ENCODE results near the gene HPSE.

HPSE gene

GRCh38 chr4:83340692-83341343 lies 6.2 kb upstream of the HPSE start:
- in situ Hi-C loops (cut with HindIII; ENCODE audit: low sequenced_read_pairs) = no loop called here
- no peak for DNase-seq (ENCODE audit: low read depth, low spot score)
- TF ChIP-seq, protein P1, sequence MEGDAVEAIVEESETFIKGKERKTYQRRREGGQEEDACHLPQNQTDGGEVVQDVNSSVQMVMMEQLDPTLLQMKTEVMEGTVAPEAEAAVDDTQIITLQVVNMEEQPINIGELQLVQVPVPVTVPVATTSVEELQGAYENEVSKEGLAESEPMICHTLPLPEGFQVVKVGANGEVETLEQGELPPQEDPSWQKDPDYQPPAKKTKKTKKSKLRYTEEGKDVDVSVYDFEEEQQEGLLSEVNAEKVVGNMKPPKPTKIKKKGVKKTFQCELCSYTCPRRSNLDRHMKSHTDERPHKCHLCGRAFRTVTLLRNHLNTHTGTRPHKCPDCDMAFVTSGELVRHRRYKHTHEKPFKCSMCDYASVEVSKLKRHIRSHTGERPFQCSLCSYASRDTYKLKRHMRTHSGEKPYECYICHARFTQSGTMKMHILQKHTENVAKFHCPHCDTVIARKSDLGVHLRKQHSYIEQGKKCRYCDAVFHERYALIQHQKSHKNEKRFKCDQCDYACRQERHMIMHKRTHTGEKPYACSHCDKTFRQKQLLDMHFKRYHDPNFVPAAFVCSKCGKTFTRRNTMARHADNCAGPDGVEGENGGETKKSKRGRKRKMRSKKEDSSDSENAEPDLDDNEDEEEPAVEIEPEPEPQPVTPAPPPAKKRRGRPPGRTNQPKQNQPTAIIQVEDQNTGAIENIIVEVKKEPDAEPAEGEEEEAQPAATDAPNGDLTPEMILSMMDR (IDR thresholded peaks at IDR 0.05; ENCODE audit: low read depth, low read length) = no peak
- H3K4me3 ChIP-seq (ENCODE audit: low read depth, low read length) = no peak overlapping the region

DNA sequence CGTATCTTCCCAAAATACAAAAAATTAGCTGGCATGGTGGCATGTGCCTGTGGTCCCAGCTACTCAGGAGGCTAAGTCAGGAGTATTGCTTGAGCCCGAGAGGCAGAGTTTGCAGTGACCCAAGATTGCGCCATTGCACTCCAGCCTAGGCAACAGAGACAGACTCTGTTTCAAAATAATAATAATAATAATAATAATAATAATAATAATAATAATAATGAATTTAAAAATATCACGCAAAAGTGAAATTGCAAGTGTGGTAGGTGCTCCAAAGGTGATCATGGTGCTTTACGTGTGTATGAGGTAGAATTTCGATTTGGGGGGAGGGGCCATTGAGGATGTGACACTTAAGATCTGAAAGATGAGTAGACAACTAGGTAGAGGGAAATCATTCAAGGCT lies 4.9 kb upstream of the HPSE start:
- TF ChIP-seq, protein P1 (IDR thresholded peaks at IDR 0.05; ENCODE audit: low read depth, low read length) = no peak
- in situ Hi-C loops (cut with HindIII; ENCODE audit: low sequenced_read_pairs) = no loop called here
- H3K4me3 ChIP-seq (ENCODE audit: low read depth, low read length) = no peak overlapping the region
- no peak for DNase-seq (ENCODE audit: low read depth, low spot score)

DNA sequence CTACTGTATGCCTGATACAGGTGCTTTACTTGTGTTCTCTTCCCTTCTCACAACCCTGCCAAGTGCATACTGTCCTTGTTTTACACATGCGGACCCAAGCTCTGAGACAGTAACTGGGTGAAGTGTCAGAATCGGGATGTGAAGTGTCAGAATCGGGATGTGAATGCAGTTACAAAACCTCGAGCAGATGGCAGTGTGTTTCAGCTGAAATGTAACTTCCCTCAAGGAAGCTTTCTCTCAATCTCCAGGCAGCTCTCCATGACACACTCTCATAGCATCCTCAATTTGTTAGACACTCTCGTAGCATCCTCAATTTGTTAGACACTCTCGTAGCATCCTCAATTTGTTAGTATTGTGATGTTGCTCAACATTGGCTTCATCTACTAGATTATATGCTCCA lies 1.1 kb upstream of the HPSE start:
- in situ Hi-C loops (cut with HindIII; ENCODE audit: low sequenced_read_pairs) = no loop called here
- DNase-seq (ENCODE audit: low read depth, low spot score) = no peak
- TF ChIP-seq, protein P1 (IDR thresholded peaks at IDR 0.05; ENCODE audit: low read depth, low read length) = no peak
- no peak overlapping the region for H3K4me3 ChIP-seq (ENCODE audit: low read depth, low read length)

GRCh38 chr4:83331956-83332355 lies 2.7 kb downstream of the HPSE start:
- TF ChIP-seq, protein P1 (IDR thresholded peaks at IDR 0.05; ENCODE audit: low read depth, low read length) = no peak
- no peak overlapping the region for H3K4me3 ChIP-seq (ENCODE audit: low read depth, low read length)
- in situ Hi-C loops (cut with HindIII; ENCODE audit: low sequenced_read_pairs) = no loop called here
- no peak for DNase-seq (ENCODE audit: low read depth, low spot score)

DNA sequence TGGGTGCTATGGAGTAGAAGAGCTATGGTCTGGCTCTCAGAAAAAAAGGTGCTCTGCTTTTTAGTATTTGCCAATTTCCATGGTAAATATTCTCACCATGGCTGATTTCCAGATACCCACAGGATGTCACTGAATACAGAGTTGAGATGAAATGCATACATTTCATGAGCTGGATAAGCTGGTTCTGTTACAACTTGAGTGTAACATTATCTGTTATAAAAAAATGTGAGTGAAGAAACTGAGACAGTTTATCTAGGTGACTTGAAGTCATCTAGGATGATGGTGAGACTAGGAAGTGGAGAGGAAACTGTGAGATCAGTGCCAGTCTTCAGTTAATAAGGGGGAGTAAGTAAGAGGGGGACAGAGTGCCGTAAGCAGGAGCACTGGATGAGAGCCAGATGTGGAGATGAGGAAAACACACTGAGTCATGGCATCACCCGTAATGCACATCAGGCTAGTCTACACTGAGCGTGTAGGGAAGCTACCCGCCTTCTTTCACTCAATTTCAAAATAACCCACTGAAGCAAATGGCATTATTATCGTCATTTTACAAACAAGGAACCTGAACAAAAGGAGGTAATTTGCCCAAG lies 5.0 kb downstream of the HPSE start:
- in situ Hi-C loops (cut with HindIII; ENCODE audit: low sequenced_read_pairs) = no loop called here
- DNase-seq (ENCODE audit: low read depth, low spot score) = no peak
- TF ChIP-seq, protein P1 (IDR thresholded peaks at IDR 0.05; ENCODE audit: low read depth, low read length) = no peak
- no peak overlapping the region for H3K4me3 ChIP-seq (ENCODE audit: low read depth, low read length)

GRCh38 chr4:83328521-83329187 lies 6.0 kb downstream of the HPSE start:
- DNase-seq (ENCODE audit: low read depth, low spot score) = no peak
- H3K4me3 ChIP-seq (ENCODE audit: low read depth, low read length) = no peak overlapping the region
- in situ Hi-C loops (cut with HindIII; ENCODE audit: low sequenced_read_pairs) = no loop called here
- TF ChIP-seq, protein P1 (IDR thresholded peaks at IDR 0.05; ENCODE audit: low read depth, low read length) = peak; percentile 14

Measured in astrocyte of the spinal cord (primary cell).